ENCODE data around the gene SHISAL2A. TPM values are rescaled to one million over a fixed set of nuclear protein-coding genes. Genes with fewer than 3 reads are reported as not detected.

SHISAL2A gene
- total RNA-seq, result 0.99 to 1.4 TPM (median 1.4 TPM) in 3 replicates

DNA sequence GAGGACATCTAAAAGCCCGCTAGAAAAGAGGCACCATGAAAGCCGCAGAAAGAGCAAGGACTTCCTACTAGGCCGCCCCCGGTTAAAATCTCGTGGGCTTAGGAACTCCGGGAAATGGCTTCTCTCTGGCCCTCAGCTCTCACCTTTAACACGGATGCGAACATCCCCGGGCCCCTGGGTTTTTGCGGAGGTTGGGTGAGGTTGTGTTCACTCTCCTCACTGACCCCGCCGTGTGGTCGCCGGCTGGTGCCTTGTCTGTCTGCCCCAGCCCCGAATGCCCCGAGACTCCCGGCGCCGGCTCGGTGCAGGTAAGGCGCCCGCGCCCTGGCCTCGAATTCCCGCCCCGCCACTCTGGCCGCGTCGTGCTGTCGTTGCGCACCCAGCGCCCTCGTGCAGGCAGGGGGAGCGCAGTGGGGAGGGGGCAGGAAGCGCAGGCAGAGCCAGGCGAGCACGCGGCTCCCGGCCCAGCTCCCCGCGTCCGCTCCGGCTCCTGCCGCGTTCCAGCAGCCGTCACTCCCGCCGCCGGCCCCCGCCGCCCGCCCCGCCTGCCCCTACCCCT, at the start of gene SHISAL2A:
Gene SHISAL2A (plus strand): TSS at position 437 of the 559 bp plus-strand sequence. CDS start 326 bp downstream, outside the sequence.
- Mint-ChIP-seq H3K4me1 (peaks cover 37% of the 10 kb centered on the region), H3K4me3 (peak within 1 kb of the TSS; percentile 57), H3K27me3 (ENCODE audit: low read depth) (peaks cover 23% of the 10 kb centered on the region), H3K36me3 (no peaks in the 10 kb centered on the region), H3K9me3 (no peaks in the 10 kb centered on the region), H3K27ac (peak within 1 kb of the TSS; percentile 48)
- TF ChIP-seq, protein P1, sequence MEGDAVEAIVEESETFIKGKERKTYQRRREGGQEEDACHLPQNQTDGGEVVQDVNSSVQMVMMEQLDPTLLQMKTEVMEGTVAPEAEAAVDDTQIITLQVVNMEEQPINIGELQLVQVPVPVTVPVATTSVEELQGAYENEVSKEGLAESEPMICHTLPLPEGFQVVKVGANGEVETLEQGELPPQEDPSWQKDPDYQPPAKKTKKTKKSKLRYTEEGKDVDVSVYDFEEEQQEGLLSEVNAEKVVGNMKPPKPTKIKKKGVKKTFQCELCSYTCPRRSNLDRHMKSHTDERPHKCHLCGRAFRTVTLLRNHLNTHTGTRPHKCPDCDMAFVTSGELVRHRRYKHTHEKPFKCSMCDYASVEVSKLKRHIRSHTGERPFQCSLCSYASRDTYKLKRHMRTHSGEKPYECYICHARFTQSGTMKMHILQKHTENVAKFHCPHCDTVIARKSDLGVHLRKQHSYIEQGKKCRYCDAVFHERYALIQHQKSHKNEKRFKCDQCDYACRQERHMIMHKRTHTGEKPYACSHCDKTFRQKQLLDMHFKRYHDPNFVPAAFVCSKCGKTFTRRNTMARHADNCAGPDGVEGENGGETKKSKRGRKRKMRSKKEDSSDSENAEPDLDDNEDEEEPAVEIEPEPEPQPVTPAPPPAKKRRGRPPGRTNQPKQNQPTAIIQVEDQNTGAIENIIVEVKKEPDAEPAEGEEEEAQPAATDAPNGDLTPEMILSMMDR (IDR thresholded peaks at IDR 0.05; ENCODE audit: unreplicated experiment), result no peak
- DNase-seq (ENCODE audit: low spot score in 2 of 2, unreplicated experiment in 2 of 2), result peak; percentile 24 to 63

DNA sequence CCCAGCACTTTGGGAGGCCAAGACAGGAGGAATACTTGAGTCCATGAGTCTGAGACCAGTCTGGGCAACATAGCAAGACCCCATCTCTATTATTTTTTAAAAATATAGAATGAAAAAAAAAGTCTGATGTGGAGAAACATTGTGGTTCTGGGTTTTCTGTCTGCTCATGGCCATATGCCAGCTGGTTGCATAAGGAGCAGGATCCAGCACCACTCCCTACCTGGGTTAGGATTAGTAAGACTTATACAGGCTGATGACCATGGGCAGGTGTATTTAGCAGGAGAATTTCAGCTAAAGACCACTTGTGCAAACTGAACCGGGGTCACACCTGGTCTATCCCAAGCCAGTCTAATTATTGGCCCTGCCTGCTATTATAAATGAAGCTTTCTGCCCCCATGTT, 47.5 kb upstream of the SHISAL2A start:
- TF ChIP-seq, protein P1 (IDR thresholded peaks at IDR 0.05; ENCODE audit: unreplicated experiment), result no peak
- Mint-ChIP-seq H3K9me3 (no peaks in the 10 kb centered on the region), H3K27me3 (ENCODE audit: low read depth) (no peaks in the 10 kb centered on the region), H3K27ac (no peak overlapping the region), H3K36me3 (no peaks in the 10 kb centered on the region), H3K4me1 (peaks cover 14% of the 10 kb centered on the region), H3K4me3 (no peak overlapping the region)
- no peak for DNase-seq (ENCODE audit: low spot score in 2 of 2, unreplicated experiment in 2 of 2)

DNA sequence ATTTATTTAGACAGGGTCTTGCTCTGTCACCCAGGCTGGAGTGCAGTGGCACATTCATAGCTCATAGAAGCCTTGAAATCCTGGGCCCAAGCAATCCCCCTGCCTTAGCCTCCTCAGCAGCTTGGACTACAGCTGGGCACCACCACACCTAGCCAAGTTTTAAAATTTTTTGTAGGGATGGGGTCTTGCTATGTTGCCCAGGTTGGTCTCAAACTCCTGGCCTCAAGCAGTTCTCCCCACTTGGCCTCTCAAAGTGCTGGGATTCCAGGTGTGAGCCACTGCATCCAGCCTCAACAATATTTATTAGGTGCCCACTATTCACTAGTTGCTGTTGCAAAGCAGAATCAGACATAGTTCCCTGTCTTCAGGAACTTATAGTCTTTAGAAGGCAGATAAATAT, 44.9 kb upstream of the SHISAL2A start:
- Mint-ChIP-seq H3K4me3 (no peak overlapping the region), H3K36me3 (no peaks in the 10 kb centered on the region), H3K27ac (no peak overlapping the region), H3K4me1 (peaks cover 18% of the 10 kb centered on the region), H3K27me3 (ENCODE audit: low read depth) (no peaks in the 10 kb centered on the region), H3K9me3 (no peaks in the 10 kb centered on the region)
- TF ChIP-seq, protein P1 (IDR thresholded peaks at IDR 0.05; ENCODE audit: unreplicated experiment), result no peak
- no peak for DNase-seq (ENCODE audit: low spot score in 2 of 2, unreplicated experiment in 2 of 2)

DNA sequence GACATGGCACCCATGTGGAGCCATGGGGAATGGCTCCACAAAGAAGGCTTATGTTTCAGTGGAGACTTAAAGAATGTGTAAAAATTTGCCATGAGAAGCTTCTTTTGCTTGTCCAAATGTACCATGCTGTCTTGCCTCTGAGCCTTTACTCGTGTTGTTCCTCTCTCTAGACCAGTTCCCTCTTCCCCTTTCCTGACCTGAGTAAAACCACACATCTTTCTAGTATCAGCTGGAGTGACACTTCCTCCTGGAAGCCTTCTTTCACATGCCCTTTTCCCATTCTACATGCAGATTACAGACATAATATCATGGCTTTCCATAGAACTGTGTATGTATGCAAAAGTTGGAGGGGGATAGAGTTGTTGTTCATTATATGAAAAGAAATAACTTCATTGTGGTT, 44.4 kb upstream of the SHISAL2A start:
- Mint-ChIP-seq H3K27me3 (ENCODE audit: low read depth) (no peaks in the 10 kb centered on the region), H3K4me1 (peaks cover 18% of the 10 kb centered on the region)

GRCh38 chr1:52590266-52590665, 42.7 kb upstream of the SHISAL2A start:
- H3K9me3 Mint-ChIP-seq, result no peaks in the 10 kb centered on the region
- DNase-seq (ENCODE audit: low spot score in 2 of 2, unreplicated experiment in 2 of 2), result no peak
- TF ChIP-seq, protein P1 (IDR thresholded peaks at IDR 0.05; ENCODE audit: unreplicated experiment), result no peak
- H3K27ac Mint-ChIP-seq, result no peak overlapping the region
- H3K36me3 Mint-ChIP-seq, result no peaks in the 10 kb centered on the region
- peaks cover 18% of the 10 kb centered on the region for H3K4me1 Mint-ChIP-seq
- no peaks in the 10 kb centered on the region for H3K27me3 Mint-ChIP-seq (ENCODE audit: low read depth)
- no peak overlapping the region for H3K4me3 Mint-ChIP-seq

More for the DNA sequence above, 44.4 kb upstream of the SHISAL2A start:
- no peak overlapping the region for H3K27ac Mint-ChIP-seq
- no peak for DNase-seq (ENCODE audit: low spot score in 2 of 2, unreplicated experiment in 2 of 2)
- H3K4me3 Mint-ChIP-seq, result no peak overlapping the region
- H3K9me3 Mint-ChIP-seq, result no peaks in the 10 kb centered on the region
- no peaks in the 10 kb centered on the region for H3K36me3 Mint-ChIP-seq
- TF ChIP-seq, protein P1 (IDR thresholded peaks at IDR 0.05; ENCODE audit: unreplicated experiment), result no peak
